ENCODE measurements around the gene CAMK2B. TPM values are rescaled to one million over a fixed set of nuclear protein-coding genes. Genes with fewer than 3 reads are reported as not detected.

Gene CAMK2B
- total RNA-seq, 1 experiment from 2014 or later, result 0.13 TPM

GRCh38 chr7:44211126-44211675 is 114.2 kb downstream of the CAMK2B start:
- no TSS peak for BruUV-seq (replicated peaks)
- no peaks in the 10 kb centered on the region for H3K27me3 ChIP-seq (replicated peaks; ENCODE audit: insufficient read depth, low read depth, low read length, poor library complexity)
- no peak for DNase-seq (ENCODE audit: low spot score)
- POLR2A ChIA-PET (ENCODE audit: low non-redundant PET), result no interaction called here
- peaks cover 7% of the 10 kb centered on the region for H3K4me1 ChIP-seq (ENCODE audit: insufficient read depth, low read length, poor library complexity, severe bottlenecking)
- peak overlapping the region; percentile 35 for H3K27ac ChIP-seq (ENCODE audit: low read depth, low read length, poor library complexity, severe bottlenecking)
- no peaks in the 10 kb centered on the region for H3K9me3 ChIP-seq (ENCODE audit: low read depth, low read length, poor library complexity, severe bottlenecking)
- H3K36me3 ChIP-seq (ENCODE audit: insufficient read depth, low read length, poor library complexity, severe bottlenecking), result peaks cover 43% of the 10 kb centered on the region
- H3K4me3 ChIP-seq (ENCODE audit: low read depth, low read length, poor library complexity, severe bottlenecking), result no peak overlapping the region
- no peak for TF ChIP-seq EZH2 (IDR thresholded peaks at IDR 0.05; ENCODE audit: borderline replicate concordance, low read depth, low read length, poor library complexity, severe bottlenecking)
- no peak for TF ChIP-seq CTCF (conservative IDR thresholded peaks at IDR 0.05; ENCODE audit: low read depth, low read length)
- intact Hi-C loops (cut with micrococcal nuclease; ENCODE audit: unreplicated experiment), result no loop called here
- CTCF ChIA-PET, result interaction anchor here (0.8 kb wide), 1 partner anchor 29 kb away, joined by 4 read pairs; no protein-coding TSS in a partner anchor

- CTCF ChIA-PET, result no interaction called here
- POLR2A ChIA-PET (ENCODE audit: low non-redundant PET), result no interaction called here
- Histone ChIP-seq H3K36me3 (ENCODE audit: insufficient read depth, low read length, poor library complexity, severe bottlenecking) (peaks cover 54% of the 10 kb centered on the region), H3K9me3 (ENCODE audit: low read depth, low read length, poor library complexity, severe bottlenecking) (no peaks in the 10 kb centered on the region), H3K27ac (ENCODE audit: low read depth, low read length, poor library complexity, severe bottlenecking) (no peak overlapping the region), H3K4me1 (ENCODE audit: insufficient read depth, low read length, poor library complexity, severe bottlenecking) (peaks cover 7% of the 10 kb centered on the region), H3K4me3 (ENCODE audit: low read depth, low read length, poor library complexity, severe bottlenecking) (no peak overlapping the region), H3K27me3 (replicated peaks; ENCODE audit: insufficient read depth, low read depth, low read length, poor library complexity) (no peaks in the 10 kb centered on the region)
- BruUV-seq (replicated peaks), result no TSS peak
- TF ChIP-seq CTCF (conservative IDR thresholded peaks at IDR 0.05; ENCODE audit: low read depth, low read length), result no peak
- DNase-seq (ENCODE audit: low spot score), result no peak
- intact Hi-C loops (cut with micrococcal nuclease; ENCODE audit: unreplicated experiment), result no loop called here
These were observed 115.3 kb downstream of the CAMK2B start for GRCh38 chr7:44210107-44210506.

- H3K36me3 ChIP-seq (ENCODE audit: insufficient read depth, low read length, poor library complexity, severe bottlenecking), result peaks cover 61% of the 10 kb centered on the region
- no peak overlapping the region for H3K4me3 ChIP-seq (ENCODE audit: low read depth, low read length, poor library complexity, severe bottlenecking)
- TF ChIP-seq CTCF (conservative IDR thresholded peaks at IDR 0.05; ENCODE audit: low read depth, low read length) (no peak), EZH2 (IDR thresholded peaks at IDR 0.05; ENCODE audit: borderline replicate concordance, low read depth, low read length, poor library complexity, severe bottlenecking) (no peak)
- no peaks in the 10 kb centered on the region for H3K9me3 ChIP-seq (ENCODE audit: low read depth, low read length, poor library complexity, severe bottlenecking)
- ChIA-PET CTCF (no interaction called here), POLR2A (ENCODE audit: low non-redundant PET) (no interaction called here)
- no TSS peak for BruUV-seq (replicated peaks)
- no peak for DNase-seq (ENCODE audit: low spot score)
- H3K27me3 ChIP-seq (replicated peaks; ENCODE audit: insufficient read depth, low read depth, low read length, poor library complexity), result no peaks in the 10 kb centered on the region
- H3K27ac ChIP-seq (ENCODE audit: low read depth, low read length, poor library complexity, severe bottlenecking), result no peak overlapping the region
- H3K4me1 ChIP-seq (ENCODE audit: insufficient read depth, low read length, poor library complexity, severe bottlenecking), result peaks cover 7% of the 10 kb centered on the region
- intact Hi-C loops (cut with micrococcal nuclease; ENCODE audit: unreplicated experiment), result no loop called here
These were observed 117.3 kb downstream of the CAMK2B start for GRCh38 chr7:44208085-44208484.
